Liver (tissue), 9 donors: Measurements from ENCODE around the gene TFB1M. TPM values are rescaled to one million over a fixed set of nuclear protein-coding genes. Genes with fewer than 3 reads are reported as not detected.

Experiments
- DNase-seq: peaks from one replicate; pipeline ENCODE4 v3.0.0-alpha.2; 2017; ENCODE audit warnings: low spot score
- H3K27ac ChIP-seq, 2 donors: one replicate each; pipeline ENCODE4 v1.7.0; 2013; ENCODE audit warnings: inconsistent platforms in 2 of 2, low read length in 2 of 2, control low read depth in 1 of 2, low read depth in 1 of 2, mild to moderate bottlenecking in 1 of 2
- H3K27me3 ChIP-seq, 4 donors: one replicate each; pipeline versions ENCODE4 v1.6.1 to v1.7.0; 2013; ENCODE audit warnings: low read length in 3 of 4, inconsistent platforms in 1 of 4, mild to moderate bottlenecking in 1 of 4, moderate library complexity in 1 of 4; ENCODE audit not compliant: control insufficient read depth in 4 of 4, insufficient read depth in 4 of 4
- H3K36me3 ChIP-seq, 4 donors: one replicate each; pipeline versions ENCODE4 v1.6.1 to v1.7.0; 2013; ENCODE audit warnings: low read length in 3 of 4, mild to moderate bottlenecking in 3 of 4, low read depth in 1 of 4, moderate library complexity in 1 of 4; ENCODE audit not compliant: control insufficient read depth in 4 of 4, insufficient read depth in 3 of 4
- H3K4me1 ChIP-seq, 4 donors: one replicate each; pipeline versions ENCODE4 v1.6.1 to v1.7.0; 2013; ENCODE audit warnings: low read length in 3 of 4, mild to moderate bottlenecking in 3 of 4, moderate library complexity in 1 of 4; ENCODE audit not compliant: control insufficient read depth in 4 of 4, insufficient read depth in 4 of 4
- H3K4me3 ChIP-seq, 3 donors: one replicate each; pipeline versions ENCODE4 v1.6.1 to v1.7.0; 2013; ENCODE audit warnings: low read length in 3 of 3, control low read depth in 1 of 3, low read depth in 1 of 3, mild to moderate bottlenecking in 1 of 3
- H3K9ac ChIP-seq, 2 donors: one replicate each; pipeline ENCODE4 v1.7.0; 2013; ENCODE audit warnings: low read length in 2 of 2, mild to moderate bottlenecking in 2 of 2, moderate library complexity in 2 of 2, control low read depth in 1 of 2, low read depth in 1 of 2
- H3K9me3 ChIP-seq, 4 donors: one replicate each; pipeline versions ENCODE4 v1.6.1 to v1.7.0; 2013; ENCODE audit warnings: low read length in 3 of 4; ENCODE audit not compliant: control insufficient read depth in 4 of 4
- EGR1 ChIP-seq, 2 donors: IDR thresholded peaks; 2 replicates each; pipeline ENCODE4 v1.6.1; 2016 to 2018; ENCODE audit warnings: antibody characterized with exemption in 2 of 2, low read depth in 2 of 2
- FOXA1 ChIP-seq: IDR thresholded peaks from 2 replicates; pipeline ENCODE4 v1.6.1; 2016; ENCODE audit warnings: antibody characterized with exemption
- FOXA2 ChIP-seq: IDR thresholded peaks from 2 replicates; pipeline ENCODE4 v1.6.1; 2016; ENCODE audit warnings: antibody characterized with exemption
- GABPA ChIP-seq, 2 donors: IDR thresholded peaks in 1 of 2; conservative IDR thresholded peaks in 1 of 2; 2 replicates each; pipeline ENCODE4 v1.6.1; 2016; ENCODE audit warnings: antibody characterized with exemption in 2 of 2, mild to moderate bottlenecking in 1 of 2, moderate library complexity in 1 of 2
- HNF4A ChIP-seq, 2 donors: conservative IDR thresholded peaks; 2 replicates each; pipeline ENCODE4 v1.6.1; 2016; ENCODE audit warnings: antibody characterized with exemption in 2 of 2, mild to moderate bottlenecking in 2 of 2
- HNF4G ChIP-seq: IDR thresholded peaks from 2 replicates; pipeline ENCODE4 v1.6.1; 2016; ENCODE audit warnings: antibody characterized with exemption
- JUND ChIP-seq, 2 donors: IDR thresholded peaks; 2 replicates each; pipeline ENCODE4 v1.6.1; 2016; ENCODE audit warnings: antibody characterized with exemption in 2 of 2
- NR2F2 ChIP-seq: IDR thresholded peaks from 2 replicates; pipeline ENCODE4 v1.6.1; 2016; ENCODE audit warnings: antibody characterized with exemption
- RAD21 ChIP-seq, 2 donors: IDR thresholded peaks; 2 replicates each; pipeline ENCODE4 v1.6.1; 2016; ENCODE audit warnings: antibody characterized with exemption in 2 of 2, mild to moderate bottlenecking in 2 of 2
- REST ChIP-seq: IDR thresholded peaks from 2 replicates; pipeline ENCODE4 v1.6.1; 2016; ENCODE audit warnings: antibody characterized with exemption, mild to moderate bottlenecking
- RXRA ChIP-seq, 2 donors: IDR thresholded peaks; 2 replicates each; pipeline ENCODE4 v1.6.1; 2017 to 2018; ENCODE audit warnings: antibody characterized with exemption in 2 of 2, mild to moderate bottlenecking in 1 of 2
- SP1 ChIP-seq: IDR thresholded peaks from 2 replicates; pipeline ENCODE4 v1.6.1; 2018; ENCODE audit warnings: antibody characterized with exemption, mild to moderate bottlenecking
- TAF1 ChIP-seq: conservative IDR thresholded peaks from 2 replicates; pipeline ENCODE4 v1.6.1; 2016; ENCODE audit warnings: antibody characterized with exemption, mild to moderate bottlenecking
- WGBS: extraction: QIAGEN DNeasy Blood & Tissue Kit; methylation state at CpG from one replicate; pipeline ENCODE4 v1.1.7; 2013; 5-methylcytosine and 5-hydroxymethylcytosine counted together
- polyA plus RNA-seq, 2 donors: library from polyadenylated mRNA; stranded (reverse) in 1 of 2; unstranded in 1 of 2; fragments of 200-250 nt in 1 of 2; fragments of >200 nt in 1 of 2; fragmentation: Nextera tagmentation in 1 of 2; extraction: Ambion mirVana in 1 of 2; gene quantifications; one replicate each; pipeline versions ENCODE4 v1.2.1 to v1.2.3, GENCODE V29; 2013 to 2015
- total RNA-seq, 2 donors: library from RNA; depleted of rRNA; stranded (reverse); fragments of >200 nt; gene quantifications; one replicate each; pipeline ENCODE4 v1.2.3, GENCODE V29; 2014
- donor health status: healthy.
- donor health status: healthy.
- donor health status: healthy.
- donor health status: healthy.
- donor health status: healthy.

Gene TFB1M
- total and polyA plus RNA-seq, 4 donors, result 9.2 to 17.0 (median 12.6) TPM

GRCh38 chr6:155237613-155238012 is 76.7 kb downstream of the TFB1M start:
- no peak overlapping the region for H3K9ac ChIP-seq
- H3K27ac ChIP-seq, result no peak overlapping the region
- WGBS, result 93% methylated on average over 1 of the region's 1 CpG
- no peak for DNase-seq
- no peak overlapping the region for H3K4me3 ChIP-seq
- no peaks in the 10 kb centered on the region for H3K36me3 ChIP-seq
- H3K9me3 ChIP-seq, result no peaks in the 10 kb centered on the region
- H3K4me1 ChIP-seq, result no peaks in the 10 kb centered on the region
- TF ChIP-seq JUND (IDR thresholded peaks at IDR 0.05) (no peak), FOXA1 (no peak), TAF1 (no peak), HNF4G (no peak), RXRA (IDR thresholded peaks at IDR 0.05) (no peak), REST (no peak), GABPA (IDR thresholded peaks at IDR 0.05 in 1 of 2, conservative IDR thresholded peaks at IDR 0.05 in 1 of 2) (no peak), SP1 (no peak), RAD21 (IDR thresholded peaks at IDR 0.05) (no peak), EGR1 (IDR thresholded peaks at IDR 0.05; ENCODE audit: low read depth in 2 of 2) (no peak)
- no peaks in the 10 kb centered on the region for H3K27me3 ChIP-seq

GRCh38 chr6:155235087-155235486 is 79.2 kb downstream of the TFB1M start:
- no peaks in the 10 kb centered on the region for H3K9me3 ChIP-seq
- no peak overlapping the region for H3K9ac ChIP-seq
- no peaks in the 10 kb centered on the region for H3K4me1 ChIP-seq
- H3K27me3 ChIP-seq, result no peaks in the 10 kb centered on the region
- TF ChIP-seq FOXA2, result no peak
- WGBS, result 75% methylated on average over 5 of the region's 5 CpGs
- no peak overlapping the region for H3K27ac ChIP-seq
- DNase-seq, result no peak
- no peak overlapping the region for H3K4me3 ChIP-seq
- no peaks in the 10 kb centered on the region for H3K36me3 ChIP-seq

GRCh38 chr6:155234687-155235086 is 79.6 kb downstream of the TFB1M start:
- Histone ChIP-seq H3K4me1 (no peaks in the 10 kb centered on the region), H3K36me3 (no peaks in the 10 kb centered on the region), H3K9ac (no peak overlapping the region), H3K4me3 (no peak overlapping the region), H3K27me3 (no peaks in the 10 kb centered on the region), H3K27ac (no peak overlapping the region), H3K9me3 (no peaks in the 10 kb centered on the region)
- no peak for TF ChIP-seq NR2F2
- no peak for TF ChIP-seq HNF4A (conservative IDR thresholded peaks at IDR 0.05)
- no peak for TF ChIP-seq EGR1 (IDR thresholded peaks at IDR 0.05; ENCODE audit: low read depth in 2 of 2)
- no peak for TF ChIP-seq HNF4G
- TF ChIP-seq RXRA (IDR thresholded peaks at IDR 0.05), result no peak
- no peak for DNase-seq
- WGBS, result 86% methylated on average over 4 of the region's 4 CpGs
